Right lobe of liver (tissue), 4 donors: Measurements from ENCODE around the gene AFAP1.

ENCODE experiments used
- POLR2A ChIP-seq: fragments of 450-650 bp; IDR thresholded peaks from one replicate; pipeline ENCODE4 v1.6.1; 2017; ENCODE audit warnings: antibody characterized with exemption, mild to moderate bottlenecking
- TF ChIP-seq, protein P1 (sequence below), 4 donors: fragments of 200-600 bp in 3 of 4; fragments of 450-650 bp in 1 of 4; IDR thresholded peaks; one replicate each; pipeline versions ENCODE4 v1.5.1 to v1.8.0; 2016 to 2022; ENCODE audit warnings: antibody characterized with exemption in 4 of 4, mild to moderate bottlenecking in 2 of 4
- donor health status: DM: no; HTN: no; CAD: no.
- donor health status: DM: no; HTN: no; CAD: no.
- donor health status: DM: no; HTN: yes; CAD: no.

DNA sequence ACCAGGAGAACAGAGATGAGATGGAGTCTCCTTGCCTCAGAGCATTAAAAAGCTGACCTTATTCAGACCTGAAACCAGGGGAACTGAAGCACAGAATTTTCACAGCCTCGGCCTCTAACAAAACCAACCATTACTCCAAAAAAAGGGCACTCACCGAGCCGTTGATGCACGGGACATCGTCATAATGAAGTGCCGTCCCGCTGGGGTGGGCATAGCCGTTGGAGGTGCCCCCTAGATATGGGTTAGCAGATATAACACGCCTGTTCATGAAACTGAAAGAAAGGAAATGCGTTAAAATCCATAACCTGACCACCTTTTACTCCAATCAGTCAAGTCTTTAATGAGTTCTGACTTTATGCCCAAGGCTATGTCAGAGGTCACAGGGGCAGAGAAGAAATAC lies 153.6 kb downstream of the AFAP1 start:
- TF ChIP-seq, protein P1, sequence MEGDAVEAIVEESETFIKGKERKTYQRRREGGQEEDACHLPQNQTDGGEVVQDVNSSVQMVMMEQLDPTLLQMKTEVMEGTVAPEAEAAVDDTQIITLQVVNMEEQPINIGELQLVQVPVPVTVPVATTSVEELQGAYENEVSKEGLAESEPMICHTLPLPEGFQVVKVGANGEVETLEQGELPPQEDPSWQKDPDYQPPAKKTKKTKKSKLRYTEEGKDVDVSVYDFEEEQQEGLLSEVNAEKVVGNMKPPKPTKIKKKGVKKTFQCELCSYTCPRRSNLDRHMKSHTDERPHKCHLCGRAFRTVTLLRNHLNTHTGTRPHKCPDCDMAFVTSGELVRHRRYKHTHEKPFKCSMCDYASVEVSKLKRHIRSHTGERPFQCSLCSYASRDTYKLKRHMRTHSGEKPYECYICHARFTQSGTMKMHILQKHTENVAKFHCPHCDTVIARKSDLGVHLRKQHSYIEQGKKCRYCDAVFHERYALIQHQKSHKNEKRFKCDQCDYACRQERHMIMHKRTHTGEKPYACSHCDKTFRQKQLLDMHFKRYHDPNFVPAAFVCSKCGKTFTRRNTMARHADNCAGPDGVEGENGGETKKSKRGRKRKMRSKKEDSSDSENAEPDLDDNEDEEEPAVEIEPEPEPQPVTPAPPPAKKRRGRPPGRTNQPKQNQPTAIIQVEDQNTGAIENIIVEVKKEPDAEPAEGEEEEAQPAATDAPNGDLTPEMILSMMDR (IDR thresholded peaks at IDR 0.05) = no peak
- TF ChIP-seq POLR2A = no peak
